Measurements from ENCODE around the gene CCDC134.
A peak's percentile ranks its signal among the peaks of the same experiment; 100 is the strongest.

CCDC134 gene

GRCh38 chr22:41821471-41822316, 21.2 kb downstream of the CCDC134 start:
- ChIA-PET CTCF (interaction anchor here (0.6 to 2.5 kb wide), 15 partner anchors 13 to 171 kb away, joined by 3 to 11 read pairs (median 4); partner anchors contain the start of gene CCDC134), POLR2A (interaction anchor here (0.6 to 1.3 kb wide), 2 partner anchors 21 to 876 kb away, joined by 4 read pairs; partner anchors contain the start of gene CCDC134)
- no peak overlapping the region for H3K4me3 ChIP-seq (ENCODE audit: low read depth, low read length)
- H3K4me1 ChIP-seq (ENCODE audit: control insufficient read depth, insufficient read depth, low read length) = no peaks in the 10 kb centered on the region
- no peaks in the 10 kb centered on the region for H3K9me3 ChIP-seq (ENCODE audit: control insufficient read depth, insufficient read depth, low read depth, low read length)
- H3K36me3 ChIP-seq (ENCODE audit: control insufficient read depth in 2 of 2, insufficient read depth in 1 of 2, low read length in 2 of 2) = peaks cover 1 to 66% of the 10 kb centered on the region in 2 experiments; a peak in 2 of 3 replicates
- 0 out of 2 replicates have a peak overlapping the region, but pooled peaks have one; percentile 11 for H3K27ac ChIP-seq (ENCODE audit: extremely low read depth, low read depth, low read length)
- no peak for TF ChIP-seq ZNF837 (tag by site-specific recombination; IDR thresholded peaks at IDR 0.05)
- TF ChIP-seq ZNF266 (tag by site-specific recombination; IDR thresholded peaks at IDR 0.05; ENCODE audit: low read depth) = no peak
- no peak for TF ChIP-seq ZNF776 (tag by site-specific recombination; IDR thresholded peaks at IDR 0.05; ENCODE audit: borderline replicate concordance)
- TF ChIP-seq ZFP41 (tag by site-specific recombination; IDR thresholded peaks at IDR 0.05; ENCODE audit: borderline replicate concordance) = no peak
- peak; percentile 68 for TF ChIP-seq EGR2 (tag by site-specific recombination; IDR thresholded peaks at IDR 0.05; ENCODE audit: low read depth)
- TF ChIP-seq ZBTB49 (tag by site-specific recombination; IDR thresholded peaks at IDR 0.05; ENCODE audit: low read depth) = no peak
- peak; percentile 84 for TF ChIP-seq PRDM10 (tag by site-specific recombination; IDR thresholded peaks at IDR 0.05)
- TF ChIP-seq ZNF488 (tag by site-specific recombination; IDR thresholded peaks at IDR 0.05) = no peak
- TF ChIP-seq SP2 (tag by site-specific recombination; IDR thresholded peaks at IDR 0.05) = no peak
- no peak for TF ChIP-seq ZNF645 (tag by site-specific recombination; IDR thresholded peaks at IDR 0.05)
- no peak for TF ChIP-seq ZNF596 (tag by site-specific recombination; IDR thresholded peaks at IDR 0.05)
- TF ChIP-seq SALL2 (tag by site-specific recombination; IDR thresholded peaks at IDR 0.05; ENCODE audit: borderline replicate concordance) = no peak
- no peak for TF ChIP-seq KLF8 (tag by site-specific recombination; IDR thresholded peaks at IDR 0.05)
- TF ChIP-seq ZSCAN23 (tag by site-specific recombination; IDR thresholded peaks at IDR 0.05) = no peak
- peak; percentile 60 for TF ChIP-seq ZFHX2 (tag by site-specific recombination; conservative IDR thresholded peaks at IDR 0.05)
- TF ChIP-seq ZNF362 (tag by site-specific recombination; IDR thresholded peaks at IDR 0.05) = no peak
- TF ChIP-seq ZNF600 (tag by site-specific recombination; IDR thresholded peaks at IDR 0.05) = peak; percentile 51; the same call in 1 of the 2 replicates
- TF ChIP-seq MYNN (tag by site-specific recombination; IDR thresholded peaks at IDR 0.05; ENCODE audit: borderline replicate concordance) = no peak
- no peak for TF ChIP-seq ZNF121 (tag by site-specific recombination; IDR thresholded peaks at IDR 0.05)
- TF ChIP-seq BCL6B (tag by site-specific recombination; IDR thresholded peaks at IDR 0.05) = no peak
- no peak for TF ChIP-seq ZNF423 (tag by site-specific recombination; IDR thresholded peaks at IDR 0.05)
- no peak for TF ChIP-seq HIC1 (tag by site-specific recombination; IDR thresholded peaks at IDR 0.05)

Data from HEK293 (cell line).